ENCODE results near the gene HOXA11.

GRCh38 chr7:27161214-27161720 is 23.8 kb downstream of the HOXA11 start:
- TF ChIP-seq CTCF (IDR thresholded peaks at IDR 0.05) (peak in 2 of 5 experiments; percentile 13 to 22), POLR2AphosphoS5 (IDR thresholded peaks at IDR 0.05) (no peak)
